ENCODE measurements around the gene TMEM205. TPM values are rescaled to one million over a fixed set of nuclear protein-coding genes. Genes with fewer than 3 reads are reported as not detected.
A peak's percentile ranks its signal among the peaks of the same experiment; 100 is the strongest.

Gene TMEM205
- total RNA-seq, 1 experiment from 2014 or later, result 82.0 TPM

- Mint-ChIP-seq H3K36me3 (ENCODE audit: insufficient read depth, unreplicated experiment) (peaks cover 9% of the 10 kb centered on the region), H3K27ac (ENCODE audit: unreplicated experiment) (no peak overlapping the region), H3K9me3 (ENCODE audit: low read depth, unreplicated experiment) (no peaks in the 10 kb centered on the region), H3K4me3 (ENCODE audit: low read depth, unreplicated experiment) (no peak overlapping the region), H3K27me3 (ENCODE audit: unreplicated experiment) (no peaks in the 10 kb centered on the region), H3K4me1 (ENCODE audit: low read depth, unreplicated experiment) (no peaks in the 10 kb centered on the region)
- BruUV-seq (replicated peaks), result no TSS peak
- CTCF ChIA-PET, result no interaction called here
- intact Hi-C loops (cut with micrococcal nuclease; ENCODE audit: unreplicated experiment), result no loop called here
- TF ChIP-seq CTCF (IDR thresholded peaks at IDR 0.05; ENCODE audit: unreplicated experiment), result no peak
- DNase-seq, result no peak
Observed at GRCh38 chr19:11387162-11388034, 41.3 kb upstream of the TMEM205 start.

GRCh38 chr19:11384778-11385129 lies 38.7 kb upstream of the TMEM205 start:
- Mint-ChIP-seq H3K27me3 (ENCODE audit: unreplicated experiment) (no peaks in the 10 kb centered on the region), H3K4me1 (ENCODE audit: low read depth, unreplicated experiment) (peaks cover 19% of the 10 kb centered on the region), H3K4me3 (ENCODE audit: low read depth, unreplicated experiment) (peak overlapping the region; percentile 80), H3K27ac (ENCODE audit: unreplicated experiment) (no peak overlapping the region), H3K36me3 (ENCODE audit: insufficient read depth, unreplicated experiment) (peaks cover 31% of the 10 kb centered on the region), H3K9me3 (ENCODE audit: low read depth, unreplicated experiment) (no peaks in the 10 kb centered on the region)
- CTCF ChIA-PET, result interaction anchor here (0.7 to 2.3 kb wide), 4 partner anchors 8 to 50 kb away, joined by 3 to 14 read pairs (median 5); partner anchors contain the start of genes ODAD3 and PRKCSH
- intact Hi-C loops (cut with micrococcal nuclease; ENCODE audit: unreplicated experiment), result loop anchor here (5.0 kb wide), 2 partner anchors 33 to 92 kb away; partner anchors contain the start of gene RGL3
- DNase-seq, result no peak
- no peak for TF ChIP-seq CTCF (IDR thresholded peaks at IDR 0.05; ENCODE audit: unreplicated experiment)
- no TSS peak for BruUV-seq (replicated peaks)

DNA sequence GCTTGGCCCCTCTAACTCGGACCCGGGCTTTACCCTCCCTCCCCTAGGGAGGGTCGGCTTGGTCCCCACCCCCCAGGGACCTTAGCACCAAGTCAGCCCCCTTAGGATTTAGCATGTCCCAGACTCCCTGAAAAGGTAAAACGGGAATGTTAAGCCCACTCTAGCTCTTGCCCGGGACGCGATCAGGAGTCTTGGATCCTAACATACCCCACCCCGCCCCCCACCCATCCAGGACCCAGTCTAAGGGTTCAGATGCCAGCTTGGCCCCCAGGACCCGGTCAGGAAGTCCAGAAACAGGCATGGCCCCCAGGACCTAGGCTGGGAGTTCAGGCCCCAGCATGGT lies 37.6 kb upstream of the TMEM205 start:
- Mint-ChIP-seq H3K9me3 (ENCODE audit: low read depth, unreplicated experiment) (no peaks in the 10 kb centered on the region), H3K27ac (ENCODE audit: unreplicated experiment) (no peak overlapping the region), H3K4me1 (ENCODE audit: low read depth, unreplicated experiment) (peaks cover 21% of the 10 kb centered on the region), H3K4me3 (ENCODE audit: low read depth, unreplicated experiment) (peak overlapping the region; percentile 80), H3K36me3 (ENCODE audit: insufficient read depth, unreplicated experiment) (peaks cover 33% of the 10 kb centered on the region), H3K27me3 (ENCODE audit: unreplicated experiment) (no peaks in the 10 kb centered on the region)
- BruUV-seq (replicated peaks), result no TSS peak
- DNase-seq, result no peak
- no peak for TF ChIP-seq CTCF (IDR thresholded peaks at IDR 0.05; ENCODE audit: unreplicated experiment)
- intact Hi-C loops (cut with micrococcal nuclease; ENCODE audit: unreplicated experiment), result loop anchor here (5.0 kb wide), 2 partner anchors 34 to 91 kb away; partner anchors contain the start of gene RGL3
- CTCF ChIA-PET, result interaction anchor here (0.8 to 2.3 kb wide), 4 partner anchors 35 to 77 kb away, joined by 3 to 14 read pairs (median 6); partner anchors contain the start of genes ODAD3 and PRKCSH

- TF ChIP-seq CTCF (IDR thresholded peaks at IDR 0.05; ENCODE audit: unreplicated experiment), result peak; percentile 67
- peak overlapping the region; percentile 33 for H3K27ac Mint-ChIP-seq (ENCODE audit: unreplicated experiment)
- peaks cover 21% of the 10 kb centered on the region for H3K4me1 Mint-ChIP-seq (ENCODE audit: low read depth, unreplicated experiment)
- intact Hi-C loops (cut with micrococcal nuclease; ENCODE audit: unreplicated experiment), result loop anchor here (5.0 kb wide), 2 partner anchors 34 to 91 kb away; partner anchors contain the start of gene RGL3
- peak overlapping the region; percentile 80 for H3K4me3 Mint-ChIP-seq (ENCODE audit: low read depth, unreplicated experiment)
- H3K36me3 Mint-ChIP-seq (ENCODE audit: insufficient read depth, unreplicated experiment), result peaks cover 36% of the 10 kb centered on the region
- peak; percentile 73 for DNase-seq
- H3K9me3 Mint-ChIP-seq (ENCODE audit: low read depth, unreplicated experiment), result no peaks in the 10 kb centered on the region
- H3K27me3 Mint-ChIP-seq (ENCODE audit: unreplicated experiment), result no peaks in the 10 kb centered on the region
- no TSS peak for BruUV-seq (replicated peaks)
- CTCF ChIA-PET, result interaction anchor here (0.5 to 2.3 kb wide), 6 partner anchors 8 to 116 kb away, joined by 3 to 14 read pairs (median 6); partner anchors contain the start of genes ODAD3, PRKCSH and SWSAP1
Observed at GRCh38 chr19:11382898-11383705, 37.0 kb upstream of the TMEM205 start.

Measured in Calu3 (cell line).